ENCODE data around the gene GRM4.

DNA sequence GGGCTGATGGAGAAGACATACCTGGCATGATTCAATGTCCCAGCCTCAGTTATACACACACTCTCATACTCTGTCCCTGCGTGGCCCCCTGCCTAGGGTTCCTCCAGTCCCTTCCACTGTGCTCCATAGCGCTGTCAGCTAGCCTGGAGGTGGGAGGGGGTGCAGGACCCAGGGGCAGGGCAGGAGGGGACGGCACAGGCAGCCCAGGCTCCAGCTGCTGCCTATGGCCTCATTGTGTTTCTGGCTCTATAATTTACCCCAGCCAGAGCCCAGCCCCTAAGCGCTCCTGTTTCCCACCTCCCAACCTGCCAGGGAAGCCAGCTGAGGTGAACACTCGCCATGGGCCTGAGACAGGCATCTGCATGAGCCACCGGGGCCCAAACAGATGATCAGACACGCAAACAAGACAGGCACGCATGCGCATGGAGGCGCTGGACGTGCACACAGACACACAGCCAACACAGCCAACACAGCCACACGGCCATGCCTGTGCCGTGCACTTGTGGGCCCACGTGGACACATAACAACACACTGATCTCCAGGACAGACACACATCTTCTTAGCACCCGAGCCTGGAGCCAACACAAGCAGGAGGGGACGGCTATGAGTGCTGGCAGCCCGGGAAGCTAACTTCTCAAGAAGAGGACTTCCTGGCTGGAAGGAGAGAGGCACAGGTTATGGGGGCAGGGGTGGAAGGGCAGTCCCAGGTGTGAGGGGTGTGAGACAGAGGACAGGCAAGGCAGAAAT, 124.9 kb downstream of the GRM4 start:
- TF ChIP-seq, protein P1, sequence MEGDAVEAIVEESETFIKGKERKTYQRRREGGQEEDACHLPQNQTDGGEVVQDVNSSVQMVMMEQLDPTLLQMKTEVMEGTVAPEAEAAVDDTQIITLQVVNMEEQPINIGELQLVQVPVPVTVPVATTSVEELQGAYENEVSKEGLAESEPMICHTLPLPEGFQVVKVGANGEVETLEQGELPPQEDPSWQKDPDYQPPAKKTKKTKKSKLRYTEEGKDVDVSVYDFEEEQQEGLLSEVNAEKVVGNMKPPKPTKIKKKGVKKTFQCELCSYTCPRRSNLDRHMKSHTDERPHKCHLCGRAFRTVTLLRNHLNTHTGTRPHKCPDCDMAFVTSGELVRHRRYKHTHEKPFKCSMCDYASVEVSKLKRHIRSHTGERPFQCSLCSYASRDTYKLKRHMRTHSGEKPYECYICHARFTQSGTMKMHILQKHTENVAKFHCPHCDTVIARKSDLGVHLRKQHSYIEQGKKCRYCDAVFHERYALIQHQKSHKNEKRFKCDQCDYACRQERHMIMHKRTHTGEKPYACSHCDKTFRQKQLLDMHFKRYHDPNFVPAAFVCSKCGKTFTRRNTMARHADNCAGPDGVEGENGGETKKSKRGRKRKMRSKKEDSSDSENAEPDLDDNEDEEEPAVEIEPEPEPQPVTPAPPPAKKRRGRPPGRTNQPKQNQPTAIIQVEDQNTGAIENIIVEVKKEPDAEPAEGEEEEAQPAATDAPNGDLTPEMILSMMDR (IDR thresholded peaks at IDR 0.05): no peak
- no peak for TF ChIP-seq POLR2A (IDR thresholded peaks at IDR 0.05)
